Skin of body (tissue), 2 donors: ENCODE data around the gene GRID2IP. TPM values are rescaled to one million over a fixed set of nuclear protein-coding genes. Genes with fewer than 3 reads are reported as not detected.
"Not testable (repeated sequence)": the region's sequence is repeated elsewhere in the genome, so short reads cannot be mapped to it uniquely, and the experiment has no call there.

Experiments
- DNase-seq: peaks from one replicate; lab custom pipeline; 2025; lab: John Stamatoyannopoulos, UW
- total RNA-seq: library from RNA; depleted of rRNA; stranded (reverse); fragments of >200 nt; gene quantifications from one replicate; pipeline ENCODE4 v1.2.3, GENCODE V29; 2014

Gene GRID2IP
- total RNA-seq, 1 donor from 2014 or later: 0.30 TPM

DNA sequence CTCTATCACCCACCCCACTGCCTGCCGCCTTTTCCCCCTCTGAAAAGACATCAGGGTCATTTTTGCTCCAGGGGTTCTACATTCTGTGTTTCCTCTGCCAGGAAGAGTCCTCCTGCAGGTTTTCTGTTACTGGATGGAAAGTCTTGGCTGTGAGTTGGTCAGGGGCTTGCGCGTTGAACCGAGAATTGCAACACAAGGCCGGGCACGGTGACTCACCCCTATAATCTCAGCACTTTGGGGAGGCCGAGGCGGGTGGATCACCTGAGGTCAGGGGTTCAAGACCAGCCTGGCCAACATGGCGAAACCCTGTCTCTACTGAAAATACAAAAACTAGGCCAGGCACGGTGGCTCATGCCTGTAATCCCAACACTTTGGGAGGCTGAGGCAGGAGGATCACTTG lies 100.7 kb downstream of the GRID2IP start:
- not testable (repeated sequence) for DNase-seq

- DNase-seq: not testable (repeated sequence)
Measured at GRCh38 chr7:6449884-6450283, 101.4 kb downstream of the GRID2IP start.

DNA sequence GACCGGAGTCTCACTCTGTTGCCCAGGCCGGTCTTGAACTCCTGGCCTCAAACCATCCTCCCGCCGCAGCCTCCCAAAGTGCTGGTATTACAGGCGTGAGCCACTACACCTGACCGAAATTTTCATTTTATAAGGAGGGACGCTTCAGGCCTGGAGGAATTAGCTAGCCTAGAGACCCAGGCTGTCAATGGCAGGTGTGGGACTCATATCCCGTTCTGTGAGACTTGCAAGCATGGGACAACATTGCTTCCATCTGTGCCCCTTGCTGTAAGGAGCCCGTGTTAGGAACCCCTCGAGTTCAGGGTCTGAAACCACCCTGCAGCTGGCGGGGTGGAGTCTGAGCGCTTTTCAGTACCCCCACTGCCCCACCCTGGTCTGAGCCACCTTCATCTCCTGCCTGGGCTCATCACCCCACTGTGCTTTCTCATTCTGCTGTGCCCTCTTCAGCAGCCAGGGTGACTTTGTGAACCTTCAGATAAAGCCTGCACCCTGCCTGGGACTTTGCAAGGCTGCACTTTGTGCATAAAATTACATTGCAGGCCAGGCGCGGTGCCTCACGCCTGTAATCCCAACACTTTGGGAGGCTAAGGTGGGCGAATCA lies 102.2 kb downstream of the GRID2IP start:
- DNase-seq: no peak

DNA sequence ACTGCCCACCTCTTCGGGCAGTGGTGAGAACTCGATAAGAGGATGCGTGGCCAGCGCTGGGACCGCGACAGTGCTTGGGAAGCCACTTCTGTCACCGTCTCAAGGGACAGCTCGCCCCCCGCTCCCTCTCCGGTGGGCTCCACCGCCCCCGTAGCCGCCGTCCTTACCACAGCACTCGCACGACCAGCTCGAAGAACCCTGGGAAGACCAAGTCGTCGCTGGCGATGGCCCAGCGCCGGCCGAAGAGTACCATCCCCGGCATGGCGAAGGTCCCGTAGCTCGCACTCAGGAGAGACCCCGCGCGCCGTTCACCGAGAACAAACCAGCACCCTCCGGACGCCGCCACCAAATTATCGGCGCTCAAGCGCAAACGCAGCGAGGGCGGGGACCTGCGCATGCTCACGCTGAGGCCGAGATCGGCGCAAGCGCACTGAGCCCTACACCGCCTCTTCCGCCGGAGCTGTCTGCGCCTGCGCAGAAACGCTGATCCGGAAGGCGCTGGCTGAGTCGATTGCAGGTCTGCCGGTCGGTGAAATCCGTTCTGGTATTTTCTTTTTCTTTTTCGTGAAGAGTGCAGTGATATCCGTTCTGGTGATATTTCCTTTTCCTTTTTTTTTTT lies 103.6 kb downstream of the GRID2IP start, which contains the start of gene DAGLB:
DAGLB (minus strand) TSS at position 374 of the 619 bp plus-strand sequence; CDS start at position 262, 112 bp downstream.
- peak; percentile 90 for DNase-seq

Other genes with a start within 250 kb of the GRID2IP start
- gene FAM220A, start 202.5 kb downstream of the GRID2IP start, total RNA-seq: 16.5 TPM
- gene RAC1, start 176.9 kb downstream of the GRID2IP start, total RNA-seq: 59.9 TPM
- gene DAGLB, start 103.5 kb downstream of the GRID2IP start, total RNA-seq: 12.6 TPM
- 150 TPM for gene KDELR2, start 67.3 kb downstream of the GRID2IP start, total RNA-seq
- gene ZDHHC4, start 26.0 kb upstream of the GRID2IP start, total RNA-seq: 30.3 TPM
- gene INTS15, start 38.6 kb upstream of the GRID2IP start, total RNA-seq: 16.2 TPM
- 5.1 TPM for gene ZNF853, start 64.1 kb upstream of the GRID2IP start, total RNA-seq
- gene ZNF316, start 85.9 kb upstream of the GRID2IP start, total RNA-seq: 13.4 TPM
- gene ZNF12, start 155.5 kb upstream of the GRID2IP start, total RNA-seq: 30.7 TPM
- 0.30 TPM for gene RSPH10B2, start 202.6 kb upstream of the GRID2IP start, total RNA-seq